Right renal cortex interstitium (tissue), 3 donors: ENCODE results near the gene RBBP7. TPM values are rescaled to one million over a fixed set of nuclear protein-coding genes. Genes with fewer than 3 reads are reported as not detected.

Source experiments
- DNase-seq, 3 donors: peaks; one replicate each; pipeline ENCODE4 v3.0.0-alpha.2; 2013; ENCODE audit warnings: low read depth in 3 of 3, low spot score in 2 of 3
- polyA plus RNA-seq, 3 donors: library from polyadenylated mRNA; unstranded; fragments of 120-200 nt; gene quantifications; one replicate each; pipeline ENCODE4 v1.2.1, GENCODE V29; 2013; ENCODE audit not compliant: insufficient read length in 3 of 3

The RBBP7 gene
- 100 to 1,000 TPM; 226 to 246 (median 245) TPM for polyA plus RNA-seq

- peak in 1 of 3 donors; percentile 72 for DNase-seq
Observed at GRCh38 chrX:16870095-16870861, at the start of gene RBBP7. RBBP7 (minus strand) TSS chrX:16870362; CDS start chrX:16870053, 309 bp downstream.

DNA sequence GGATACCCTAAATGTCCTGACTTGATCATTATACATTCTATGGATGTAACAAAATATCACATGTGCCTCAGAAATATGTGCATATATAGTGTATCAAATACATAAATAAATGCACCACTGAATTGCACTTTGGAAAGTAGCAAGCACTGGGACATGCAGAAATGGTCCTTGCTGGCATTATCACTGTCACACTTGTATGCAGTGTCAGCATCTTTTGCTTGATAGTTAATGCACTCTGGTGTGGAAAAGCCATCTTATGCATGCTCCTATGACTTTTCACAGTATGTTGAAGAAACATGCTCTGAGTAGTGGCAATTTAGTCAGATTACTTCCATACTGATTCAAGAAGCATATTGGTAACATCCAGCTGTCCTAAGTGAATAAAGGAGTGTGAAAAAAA, 48.8 kb upstream of the RBBP7 start:
- DNase-seq, result no peak

DNA sequence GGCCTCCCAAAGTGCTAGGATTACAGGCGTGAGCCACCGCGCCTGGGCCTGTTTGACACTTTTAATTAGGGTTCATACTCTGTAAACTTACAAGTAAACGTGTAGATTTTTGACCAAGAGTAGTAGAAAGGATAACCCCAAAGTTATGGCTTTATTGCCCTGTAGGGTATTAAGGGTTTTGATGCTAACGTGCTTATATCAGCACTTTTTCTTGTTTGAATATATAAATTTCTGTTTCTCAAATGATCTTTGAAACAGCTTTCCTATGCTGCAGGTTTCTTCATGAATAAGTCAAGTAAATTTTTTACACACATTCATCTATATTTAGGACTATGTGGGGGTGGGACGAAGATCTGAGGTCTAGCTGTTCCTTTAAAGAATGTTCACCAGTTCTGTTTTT, 47.0 kb upstream of the RBBP7 start:
- no peak for DNase-seq

GRCh38 chrX:16916561-16916960, 46.4 kb upstream of the RBBP7 start:
- DNase-seq, result no peak

- no peak for DNase-seq
Observed at GRCh38 chrX:16914058-16914457, 43.9 kb upstream of the RBBP7 start.

DNA sequence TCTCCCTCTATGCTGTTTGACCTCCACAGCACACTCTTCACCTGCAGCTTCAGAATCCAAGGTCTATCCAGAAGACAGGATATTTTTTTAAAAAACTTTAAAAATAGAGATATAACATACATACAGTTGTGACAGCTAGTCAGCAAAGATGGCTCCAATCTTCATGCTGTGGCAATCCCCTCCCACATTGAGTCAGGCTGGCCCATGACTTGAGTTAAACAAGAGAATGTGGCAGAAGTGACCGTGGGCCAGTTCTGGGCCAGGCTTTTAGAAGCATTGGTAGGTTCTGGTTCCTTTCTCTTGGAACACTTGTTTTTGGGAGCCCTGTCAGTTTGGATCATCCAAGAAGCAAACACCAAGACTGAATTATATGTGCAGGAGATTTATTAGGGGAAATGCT, 40.2 kb upstream of the RBBP7 start:
- no peak for DNase-seq

GRCh38 chrX:16903274-16904022, 33.3 kb upstream of the RBBP7 start:
- no peak for DNase-seq

- no peak for DNase-seq
Observed at GRCh38 chrX:16897445-16897844, 27.3 kb upstream of the RBBP7 start.

DNA sequence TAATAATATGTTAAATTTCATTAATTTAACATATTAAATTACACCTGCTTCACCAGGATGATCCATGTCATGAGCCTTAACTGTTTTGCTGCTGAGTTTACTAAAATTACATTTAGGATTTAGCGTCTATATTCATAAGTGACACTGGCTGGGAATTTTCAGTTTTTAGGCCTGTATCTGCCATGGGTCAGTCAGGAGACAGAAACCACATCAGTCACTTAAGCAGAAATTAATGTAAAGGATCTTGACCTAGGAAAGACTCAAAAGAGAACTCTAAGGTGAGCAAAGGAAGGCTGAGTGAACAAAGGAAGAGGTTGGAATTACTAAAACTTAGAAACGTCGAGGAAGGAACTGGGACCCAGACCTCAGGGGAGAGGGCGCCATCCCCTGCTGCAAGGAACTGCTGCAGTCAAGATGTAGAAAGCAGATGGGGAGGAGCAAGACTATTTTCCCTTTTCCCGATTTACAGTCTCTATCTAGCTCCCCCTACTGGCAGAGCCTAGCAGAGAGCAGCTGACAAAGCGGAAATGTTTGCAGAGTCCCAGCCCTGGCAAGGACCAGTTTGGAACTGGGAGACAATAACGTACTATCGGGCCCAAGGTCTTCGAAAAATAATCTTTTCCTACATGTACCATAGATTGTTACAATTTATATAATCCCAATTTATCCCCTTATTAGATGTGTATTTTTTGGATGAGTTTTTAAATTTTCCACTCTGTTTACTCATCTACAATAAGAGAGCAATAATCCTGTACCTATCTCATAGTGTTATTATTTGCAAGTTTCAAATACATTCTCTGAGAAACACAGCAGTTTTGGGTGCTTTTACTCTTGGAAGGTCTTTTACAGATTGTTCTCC, 22.6 kb upstream of the RBBP7 start:
- DNase-seq, result no peak

- no peak for DNase-seq
Observed at GRCh38 chrX:16885628-16886027, 15.5 kb upstream of the RBBP7 start.

- DNase-seq, result no peak
Observed at GRCh38 chrX:16883487-16883804, 13.3 kb upstream of the RBBP7 start.

GRCh38 chrX:16882702-16883486, 12.7 kb upstream of the RBBP7 start:
- DNase-seq, result no peak

DNA sequence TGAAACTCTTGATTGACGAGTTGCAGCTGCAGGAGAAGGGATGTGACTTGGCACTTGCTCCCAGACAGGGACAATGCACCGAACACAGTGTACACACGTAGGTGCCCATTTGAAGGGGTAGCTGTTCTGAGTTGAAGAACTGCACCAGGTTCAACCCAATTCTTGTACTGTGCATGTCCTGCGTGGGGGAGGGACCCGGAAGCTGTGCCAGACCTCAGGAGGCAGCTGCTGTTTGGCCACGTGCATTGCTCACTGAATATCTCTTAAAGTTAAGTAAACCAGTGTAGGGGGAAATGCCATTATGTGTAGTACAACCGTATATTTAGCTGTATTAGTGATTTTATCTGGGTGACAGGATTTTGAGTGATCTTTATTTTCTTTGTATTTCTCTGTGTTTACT, 12.0 kb upstream of the RBBP7 start:
- DNase-seq, result no peak

DNA sequence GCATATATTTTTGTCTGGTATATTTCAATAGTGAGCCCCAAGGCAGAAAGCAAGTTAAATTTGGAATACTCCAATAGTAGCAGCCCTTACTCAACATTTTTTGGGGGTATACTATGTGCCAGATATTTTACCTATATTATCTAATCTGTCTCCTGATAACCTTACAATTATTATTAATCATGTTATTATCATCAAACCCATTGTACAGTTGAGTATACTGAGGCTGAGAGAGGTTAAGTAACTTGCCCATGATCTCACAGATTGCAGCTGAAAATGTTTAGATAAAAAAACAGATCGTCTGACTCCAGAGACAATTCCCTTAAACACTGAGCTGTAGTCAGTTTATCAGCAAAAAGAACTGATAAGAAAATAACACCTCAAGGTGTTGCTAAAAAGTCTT, 6.5 kb upstream of the RBBP7 start:
- no peak for DNase-seq

- no peak for DNase-seq
Observed at GRCh38 chrX:16874458-16875095, 4.4 kb upstream of the RBBP7 start.

DNA sequence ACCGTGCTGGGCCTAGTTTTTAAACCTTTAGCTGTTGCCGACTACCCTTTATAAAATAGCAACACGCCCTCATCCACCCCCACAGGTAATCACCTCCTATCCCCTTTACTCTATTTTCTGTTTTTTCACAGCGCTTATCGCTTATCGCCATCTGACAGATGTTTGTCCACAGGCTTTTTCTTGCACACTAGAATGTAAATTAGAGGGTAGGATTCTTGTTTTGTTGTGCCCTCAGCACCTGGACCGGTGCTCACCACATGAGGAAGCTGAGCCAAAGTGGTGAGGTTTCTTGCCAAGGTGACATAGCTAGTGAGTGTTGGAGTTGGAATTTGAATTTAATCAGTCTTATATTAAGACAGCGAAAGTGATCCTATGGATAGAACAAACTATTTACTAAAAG, 2.9 kb upstream of the RBBP7 start:
- DNase-seq, result no peak

- DNase-seq, result no peak
Observed at GRCh38 chrX:16870862-16871815, 977 bp upstream of the RBBP7 start.

DNA sequence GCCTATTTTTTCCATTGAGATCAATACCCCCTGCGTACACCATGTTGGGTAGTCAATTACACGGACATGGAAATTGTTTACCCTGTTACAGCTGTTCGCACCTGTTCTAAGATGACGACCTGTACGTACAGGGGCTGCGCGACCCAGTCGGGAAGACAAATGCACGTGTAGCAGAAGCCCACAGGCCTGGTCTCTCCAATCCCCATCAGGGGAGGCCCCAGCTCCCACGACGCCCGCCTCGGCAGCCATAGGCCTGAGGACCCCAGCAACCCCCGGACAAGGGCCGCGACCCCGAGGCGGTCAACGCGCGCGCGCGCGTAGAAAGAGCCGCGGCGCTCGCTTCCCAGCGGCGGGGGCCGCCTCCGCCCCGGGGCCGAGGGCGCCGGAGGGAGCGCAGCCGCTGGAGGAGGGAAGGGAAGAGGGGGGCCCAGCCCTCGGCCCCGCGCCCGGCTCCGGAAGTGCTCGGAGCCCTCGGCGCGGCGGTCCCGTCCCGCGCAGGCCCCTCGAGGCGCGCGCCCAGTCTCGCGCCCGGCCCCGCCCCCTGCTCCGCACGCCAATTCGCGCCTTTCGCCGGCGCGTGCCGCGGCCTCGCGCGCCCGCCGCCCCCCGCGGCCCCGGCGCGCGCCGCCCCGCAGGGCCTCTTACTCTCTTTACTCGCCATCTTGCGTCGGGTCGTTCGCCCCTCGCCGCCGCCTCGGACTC, 618 bp downstream of the RBBP7 start:
- DNase-seq, result no peak
